Tibial nerve (tissue), 4 donors: ENCODE measurements around the gene MIA2.

Experiments
- EP300 ChIP-seq, 2 donors: sonication (generic); formaldehyde crosslinking; IDR thresholded peaks; one replicate each; pipeline ENCODE4 v1.6.1; 2017; ENCODE audit warnings: antibody characterized with exemption in 2 of 2, mild to moderate bottlenecking in 1 of 2
- POLR2A ChIP-seq, 2 donors: fragments of 450-650 bp; IDR thresholded peaks; one replicate each; pipeline ENCODE4 v1.6.1; 2017; ENCODE audit warnings: antibody characterized with exemption in 2 of 2, mild to moderate bottlenecking in 2 of 2, moderate library complexity in 2 of 2
- TF ChIP-seq, protein P1 (sequence below), 5 experiments: fragments of 200-600 bp in 3 of 5; fragments of 450-650 bp in 2 of 5; sonication (generic) in 3 of 5; IDR thresholded peaks; one replicate each; pipeline ENCODE4 v1.5.1; 2016 to 2019; ENCODE audit warnings: antibody characterized with exemption in 5 of 5, mild to moderate bottlenecking in 3 of 5, moderate library complexity in 2 of 5

DNA sequence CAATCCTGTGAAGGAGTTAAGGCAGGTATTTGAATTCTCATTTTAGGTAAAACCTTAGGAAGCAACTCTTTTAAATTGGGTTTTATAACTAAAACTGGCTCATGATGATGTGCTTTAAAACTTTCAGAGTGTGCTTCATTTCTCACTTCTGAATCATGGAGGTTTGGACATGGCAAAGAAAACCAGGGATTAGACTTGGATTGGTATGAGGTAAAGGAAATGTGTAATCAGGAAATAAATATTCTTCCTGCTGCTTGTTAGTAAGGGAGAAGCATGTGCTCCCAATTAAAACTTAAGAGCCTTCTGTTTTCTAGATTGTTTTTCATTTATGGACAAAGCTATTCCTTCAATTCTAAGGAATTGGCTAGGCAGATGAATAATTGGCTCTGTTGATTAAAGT is 141.1 kb downstream of the MIA2 start:
- TF ChIP-seq, protein P1, sequence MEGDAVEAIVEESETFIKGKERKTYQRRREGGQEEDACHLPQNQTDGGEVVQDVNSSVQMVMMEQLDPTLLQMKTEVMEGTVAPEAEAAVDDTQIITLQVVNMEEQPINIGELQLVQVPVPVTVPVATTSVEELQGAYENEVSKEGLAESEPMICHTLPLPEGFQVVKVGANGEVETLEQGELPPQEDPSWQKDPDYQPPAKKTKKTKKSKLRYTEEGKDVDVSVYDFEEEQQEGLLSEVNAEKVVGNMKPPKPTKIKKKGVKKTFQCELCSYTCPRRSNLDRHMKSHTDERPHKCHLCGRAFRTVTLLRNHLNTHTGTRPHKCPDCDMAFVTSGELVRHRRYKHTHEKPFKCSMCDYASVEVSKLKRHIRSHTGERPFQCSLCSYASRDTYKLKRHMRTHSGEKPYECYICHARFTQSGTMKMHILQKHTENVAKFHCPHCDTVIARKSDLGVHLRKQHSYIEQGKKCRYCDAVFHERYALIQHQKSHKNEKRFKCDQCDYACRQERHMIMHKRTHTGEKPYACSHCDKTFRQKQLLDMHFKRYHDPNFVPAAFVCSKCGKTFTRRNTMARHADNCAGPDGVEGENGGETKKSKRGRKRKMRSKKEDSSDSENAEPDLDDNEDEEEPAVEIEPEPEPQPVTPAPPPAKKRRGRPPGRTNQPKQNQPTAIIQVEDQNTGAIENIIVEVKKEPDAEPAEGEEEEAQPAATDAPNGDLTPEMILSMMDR (IDR thresholded peaks at IDR 0.05) = no peak
- TF ChIP-seq POLR2A (IDR thresholded peaks at IDR 0.05) (no peak), EP300 (IDR thresholded peaks at IDR 0.05) (no peak)
